Fibroblast of skin of right biceps (primary cell): ENCODE results near the gene ATG101.

Experiments
- DNase-seq: peaks from one replicate; pipeline ENCODE4 v3.0.0-alpha.2; 2013

Gene ATG101

GRCh38 chr12:52058631-52059361, 11.0 kb upstream of the ATG101 start:
- DNase-seq: no peak

DNA sequence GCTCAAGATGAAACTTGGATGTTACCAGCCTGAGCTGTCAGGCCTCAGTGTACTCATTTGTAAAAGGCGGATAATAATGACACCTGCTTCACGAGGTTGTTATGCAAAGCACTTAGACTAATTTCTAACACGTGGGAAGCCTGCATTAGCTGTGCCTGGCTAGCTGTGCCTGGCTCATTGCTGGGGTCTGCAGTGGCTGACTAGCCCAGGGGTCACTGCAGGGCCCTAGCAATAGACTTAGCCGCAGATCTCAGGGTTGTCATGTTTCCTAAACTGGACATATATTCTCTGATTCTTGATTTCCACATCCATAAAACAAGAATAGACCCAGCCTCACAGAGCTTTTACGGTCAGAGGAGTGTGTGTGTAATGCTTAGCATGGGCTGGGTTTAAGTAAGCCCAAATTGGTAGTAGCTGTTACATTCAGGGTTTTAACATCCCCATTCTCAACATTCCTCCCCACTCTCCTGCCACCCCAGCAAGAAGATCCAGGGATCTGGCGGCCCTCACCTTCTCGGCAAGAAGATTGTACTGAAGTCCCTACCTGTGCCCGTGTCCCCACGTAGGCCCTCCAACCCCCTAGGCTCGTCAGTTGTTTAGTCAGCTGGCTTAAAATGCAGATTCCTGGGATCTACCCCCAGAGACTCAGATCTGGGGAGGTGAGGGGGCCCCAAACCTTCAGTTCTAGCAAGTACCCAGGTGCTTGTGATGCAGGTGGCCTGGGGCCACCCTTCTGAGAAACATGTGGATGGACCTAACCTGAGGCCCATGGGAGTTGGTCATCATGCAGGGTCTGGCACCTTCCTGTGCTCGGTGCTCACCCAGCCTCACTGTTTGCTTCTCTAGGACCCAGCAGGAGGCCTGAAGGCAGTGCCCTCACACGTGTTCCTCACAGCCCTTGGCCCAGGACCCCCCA, 9.9 kb upstream of the ATG101 start:
- DNase-seq: no peak

DNA sequence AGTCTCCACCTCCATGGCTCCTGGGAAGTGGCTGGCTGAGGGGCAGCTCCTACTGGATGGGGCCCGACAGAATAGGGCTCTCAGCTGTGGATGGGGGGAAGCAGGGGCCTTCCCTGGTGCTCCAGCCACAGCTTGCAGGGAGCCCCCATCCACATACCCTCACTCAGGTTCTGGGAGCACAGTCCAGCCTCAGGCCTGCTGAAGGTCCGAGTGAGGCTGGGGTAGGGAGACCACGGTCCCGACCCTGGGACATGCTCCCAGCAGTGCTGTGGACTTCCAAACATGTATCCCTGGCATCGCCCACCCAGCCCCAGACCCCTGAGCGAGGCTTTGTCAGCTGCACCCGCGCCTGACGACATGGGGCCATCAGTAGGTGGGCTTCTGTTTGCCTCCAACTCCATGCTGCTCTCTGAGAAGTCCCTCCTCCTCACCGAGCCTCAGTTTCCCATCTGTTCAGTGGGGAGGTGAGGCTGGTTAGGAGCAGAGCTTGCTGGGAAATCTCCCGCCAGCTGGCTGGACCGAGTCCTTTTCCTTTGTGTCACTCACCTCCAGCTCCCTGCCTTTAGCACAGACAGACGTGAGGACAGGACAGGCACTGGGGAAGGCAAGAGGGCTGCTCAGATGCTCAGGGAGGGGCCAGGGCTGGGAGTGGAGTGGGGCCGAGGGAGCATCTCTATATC, 9.1 kb upstream of the ATG101 start:
- no peak for DNase-seq

- DNase-seq: no peak
Observed at GRCh38 chr12:52061470-52062166, 8.2 kb upstream of the ATG101 start.

DNA sequence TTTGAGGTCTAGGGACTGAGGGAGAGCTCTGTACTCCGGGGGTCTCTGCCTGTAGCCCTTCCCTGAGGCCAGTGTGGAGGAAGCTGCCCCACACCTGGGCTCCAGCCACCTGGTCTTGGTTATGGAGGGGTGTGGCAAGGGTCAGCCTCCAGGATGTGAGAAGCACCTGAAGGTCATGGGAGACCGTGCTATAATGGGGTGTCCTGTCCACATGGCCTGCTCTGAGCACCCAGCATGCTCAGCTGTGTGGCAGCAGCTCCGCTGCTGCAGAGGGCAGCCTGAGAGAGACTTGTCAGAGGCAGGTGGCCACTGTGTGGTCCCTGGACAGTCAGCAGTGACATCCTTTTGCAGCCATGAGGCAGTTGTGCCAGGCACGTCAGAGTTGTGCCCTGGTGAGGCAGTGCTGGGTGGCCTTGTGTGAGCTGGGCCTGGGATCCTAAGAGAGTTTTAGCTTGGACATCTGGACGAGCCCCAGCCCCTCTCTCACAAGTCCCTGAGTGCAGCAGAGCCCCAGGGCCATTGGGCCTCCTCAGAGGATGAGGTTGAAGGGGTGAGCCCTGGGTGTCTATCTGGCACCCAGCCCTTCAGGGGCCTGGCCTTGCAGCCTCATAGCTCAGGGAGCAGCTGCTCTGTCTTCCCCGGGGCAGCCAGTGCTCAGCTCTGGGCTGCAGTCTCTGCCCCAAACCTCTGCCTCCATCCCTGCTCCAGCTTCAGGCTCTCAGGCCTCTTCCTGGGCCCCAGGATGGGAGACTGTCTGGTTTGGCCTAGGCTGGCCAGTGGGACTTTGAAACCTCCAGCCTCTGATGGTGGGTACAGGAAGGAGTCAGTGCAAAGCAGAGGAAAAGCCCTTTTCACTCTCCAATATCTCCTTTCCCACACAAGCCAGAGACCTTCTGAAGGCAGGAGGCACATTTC, 7.4 kb upstream of the ATG101 start:
- no peak for DNase-seq

DNA sequence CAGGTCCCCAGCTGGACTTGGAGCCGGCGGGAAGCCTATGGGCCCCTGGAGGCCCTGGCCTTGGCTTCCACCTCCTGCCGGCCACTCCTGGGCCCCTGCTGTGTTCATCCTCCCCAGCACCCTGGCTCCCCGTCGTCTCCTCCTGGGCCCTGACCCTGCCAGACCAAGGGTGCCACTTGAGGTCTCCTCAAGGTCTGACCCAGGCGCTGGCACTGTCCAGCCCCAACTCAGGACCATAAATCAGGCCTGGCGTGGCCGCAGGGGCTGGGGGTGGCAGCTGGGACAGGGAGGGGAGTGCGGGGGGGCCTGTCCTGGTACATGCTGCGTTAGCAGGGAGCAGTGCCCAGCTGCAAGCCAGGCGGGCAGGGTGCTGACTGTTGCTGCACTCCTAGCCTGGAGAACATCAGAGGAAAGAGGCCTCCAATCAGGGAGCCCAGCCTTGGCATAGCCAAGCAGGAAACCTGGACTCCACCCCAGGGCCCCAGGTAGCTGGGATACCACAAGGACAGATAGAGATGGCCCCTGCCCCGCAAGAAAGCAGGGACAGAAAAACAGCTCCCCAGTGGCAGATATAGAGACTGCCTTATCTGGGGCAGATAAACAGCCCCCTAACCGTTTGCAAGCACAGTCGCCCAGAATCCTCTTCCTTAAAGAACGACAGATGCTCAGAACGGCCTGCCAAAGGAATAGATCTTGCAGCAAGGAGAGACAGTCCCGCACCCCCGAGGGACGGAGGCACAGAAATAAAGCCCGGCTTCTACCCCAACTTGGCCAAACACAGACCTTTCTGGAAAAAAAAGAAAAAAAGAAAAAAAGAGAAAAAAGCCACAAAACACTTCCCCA, 6.5 kb upstream of the ATG101 start:
- DNase-seq: no peak

GRCh38 chr12:52063981-52064649, 5.7 kb upstream of the ATG101 start:
- peak; percentile 69 for DNase-seq

- DNase-seq: no peak
Observed at GRCh38 chr12:52066346-52067080, 3.3 kb upstream of the ATG101 start.

- no peak for DNase-seq
Observed at GRCh38 chr12:52067081-52067374, 2.8 kb upstream of the ATG101 start.

- no peak for DNase-seq
Observed at GRCh38 chr12:52070185-52070925, 577 bp downstream of the ATG101 start.

GRCh38 chr12:52073531-52074381, 4.0 kb downstream of the ATG101 start:
- DNase-seq: peak; percentile 65

DNA sequence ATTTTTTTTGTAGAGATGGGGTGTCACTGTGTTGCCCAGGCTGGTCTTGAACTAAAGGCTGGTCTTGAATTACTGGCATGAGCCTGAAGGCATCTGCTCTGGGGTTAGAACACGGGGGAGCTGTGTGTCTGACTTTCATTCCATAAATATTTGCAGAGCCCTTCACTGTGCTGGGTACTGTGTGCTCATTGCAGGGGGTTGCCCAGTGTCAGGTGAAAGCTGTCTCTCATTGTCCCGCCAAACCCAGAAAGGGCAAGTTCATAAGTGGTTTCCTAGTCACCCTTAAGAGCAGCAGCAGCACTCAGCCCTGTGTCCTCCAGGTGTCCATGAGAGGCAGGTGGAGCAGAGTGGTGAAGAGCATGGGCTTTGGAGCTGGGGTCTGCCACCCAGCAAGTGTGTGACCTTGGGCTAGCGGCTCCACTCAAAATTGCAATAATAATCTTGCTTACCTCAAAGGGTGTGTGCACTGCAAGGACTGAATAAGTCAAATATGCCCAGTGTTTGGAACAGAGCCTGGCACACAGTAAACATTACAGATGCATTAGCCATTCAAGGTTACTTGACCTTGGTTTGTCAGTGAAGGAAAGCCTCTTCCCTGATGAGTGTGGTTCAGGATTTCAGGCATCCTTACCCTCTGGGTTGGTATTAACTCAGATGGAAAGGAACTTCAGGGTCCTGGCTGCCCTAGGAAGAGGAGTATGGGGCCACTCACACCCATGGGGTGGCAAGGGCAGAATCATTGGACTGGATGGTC, 5.4 kb downstream of the ATG101 start:
- no peak for DNase-seq

- no peak for DNase-seq
Observed at GRCh38 chr12:52076811-52077210, 7.0 kb downstream of the ATG101 start.

DNA sequence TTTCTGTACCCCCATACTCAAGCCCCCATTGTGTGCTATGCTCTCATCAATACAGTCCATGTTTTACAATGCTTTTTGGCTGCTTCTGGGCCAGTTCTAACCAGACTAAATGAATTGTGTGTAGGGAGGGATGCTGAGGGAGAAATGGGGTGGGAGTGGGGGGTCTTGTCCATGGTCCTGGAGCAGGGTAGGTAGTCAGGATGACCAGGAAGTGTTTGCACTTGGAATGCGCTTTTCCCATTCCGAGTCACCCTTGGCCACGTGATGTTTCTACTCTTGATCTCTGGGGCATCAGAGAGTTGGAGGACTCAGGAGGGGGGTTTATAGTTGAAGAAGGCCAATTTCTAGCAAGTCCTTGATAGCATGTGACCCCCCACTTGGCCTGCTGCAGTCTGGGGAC, 8.5 kb downstream of the ATG101 start:
- no peak for DNase-seq

DNA sequence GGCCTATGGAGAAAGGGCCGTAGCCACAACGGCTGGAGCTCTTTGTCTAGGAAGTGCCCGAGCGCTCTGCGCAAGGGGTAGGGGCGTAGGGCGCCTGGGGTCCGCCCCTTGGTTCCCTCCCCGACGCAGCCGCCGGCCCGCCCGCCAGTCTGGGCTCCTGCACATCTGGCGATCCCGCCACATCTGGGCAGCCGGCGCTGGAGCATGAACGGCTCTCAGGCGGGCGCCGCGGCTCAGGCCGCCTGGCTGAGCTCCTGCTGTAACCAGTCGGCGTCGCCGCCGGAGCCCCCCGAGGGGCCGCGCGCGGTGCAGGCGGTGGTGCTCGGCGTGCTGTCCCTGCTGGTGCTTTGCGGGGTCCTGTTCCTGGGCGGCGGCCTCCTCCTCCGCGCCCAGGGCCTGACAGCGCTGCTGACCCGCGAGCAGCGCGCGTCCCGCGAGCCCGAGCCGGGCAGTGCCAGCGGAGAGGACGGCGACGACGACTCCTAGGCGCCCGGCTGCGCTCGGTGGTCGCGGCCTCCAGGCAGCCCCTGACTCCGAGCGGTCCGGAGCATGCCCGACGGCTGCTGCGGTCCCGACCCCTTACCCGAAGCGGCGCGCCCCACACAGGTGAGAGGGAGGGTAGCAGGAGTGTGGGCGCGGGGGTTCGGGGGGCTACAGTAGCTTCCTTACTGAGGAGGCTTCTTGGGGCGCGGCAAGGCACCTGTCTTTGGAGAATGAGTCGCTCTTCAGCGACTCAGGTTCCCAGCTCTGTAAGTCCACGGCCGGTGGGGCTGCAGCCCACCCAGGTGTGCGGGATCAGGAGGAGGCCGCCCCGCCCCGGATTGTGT, 10.0 kb downstream of the ATG101 start, which contains the start of gene SMIM41:
TSS of gene SMIM41 (plus strand) at position 129 of the 827 bp plus-strand sequence. CDS start at position 205, 76 bp downstream.
- DNase-seq: no peak
